KOPT-K1 (cell line): ENCODE results near the gene STRADB.
"Not testable (repeated sequence)": the region's sequence is repeated elsewhere in the genome, so short reads cannot be mapped to it uniquely, and the experiment has no call there.

Source experiments
- H3K27ac ChIP-seq: fragments of 200-600 bp; sonication (generic); 2 replicates; pipeline ENCODE4 v1.5.1; 2016; ENCODE audit warnings: antibody characterized with exemption, mild to moderate bottlenecking, low read depth, low read length; ENCODE audit not compliant: poor library complexity, severe bottlenecking
- H3K36me3 ChIP-seq: fragments of 200-600 bp; sonication (generic); 2 replicates; pipeline ENCODE4 v1.5.1; 2017; ENCODE audit warnings: antibody characterized with exemption, mild to moderate bottlenecking, low read length, moderate library complexity; ENCODE audit not compliant: insufficient read depth
- H3K9me3 ChIP-seq: fragments of 200-600 bp; sonication (generic); 2 replicates; pipeline ENCODE4 v1.5.1; 2017; ENCODE audit warnings: antibody characterized with exemption, low read length, mild to moderate bottlenecking; ENCODE audit not compliant: insufficient read depth, poor library complexity, severe bottlenecking

The STRADB gene

DNA sequence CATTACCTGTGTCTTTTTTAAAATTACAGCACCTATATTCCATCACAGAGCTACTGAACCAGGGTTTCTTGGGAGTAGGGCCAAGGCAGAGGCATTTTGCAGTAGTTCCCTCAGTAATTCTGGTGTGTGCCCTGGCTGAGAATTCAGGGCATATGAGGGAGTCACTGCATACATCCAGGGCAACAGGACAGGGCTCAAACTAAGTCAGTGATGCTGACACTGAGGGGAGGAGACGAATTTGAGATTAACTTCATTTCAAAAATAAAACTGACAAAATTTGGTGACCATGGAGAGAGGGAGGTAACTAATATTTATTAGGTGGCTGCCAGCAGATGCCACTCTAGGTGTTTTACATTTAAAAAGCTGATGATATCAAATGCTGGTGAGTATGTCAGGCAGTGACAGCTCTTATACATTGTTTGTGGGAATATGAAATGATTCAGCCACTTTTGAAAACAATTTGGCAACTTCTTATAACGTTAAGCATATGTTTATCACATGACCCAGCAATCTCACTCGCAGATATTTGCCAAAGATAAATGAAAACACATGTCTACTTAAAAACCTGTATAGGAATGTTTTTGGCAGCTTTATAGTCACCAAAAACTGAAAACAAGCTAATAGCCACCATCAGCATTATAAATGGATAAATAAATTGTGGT lies 20.3 kb downstream of the STRADB start:
- H3K9me3 ChIP-seq: no peaks in the 10 kb centered on the region
- H3K27ac ChIP-seq: no peak overlapping the region
- H3K36me3 ChIP-seq: peaks cover 25% of the 10 kb centered on the region; the same call in 1 of the 2 replicates

GRCh38 chr2:201472411-201472810 lies 20.9 kb downstream of the STRADB start:
- Histone ChIP-seq H3K27ac (no peak overlapping the region), H3K36me3 (peaks cover 25% of the 10 kb centered on the region; the same call in 1 of the 2 replicates), H3K9me3 (no peaks in the 10 kb centered on the region)

DNA sequence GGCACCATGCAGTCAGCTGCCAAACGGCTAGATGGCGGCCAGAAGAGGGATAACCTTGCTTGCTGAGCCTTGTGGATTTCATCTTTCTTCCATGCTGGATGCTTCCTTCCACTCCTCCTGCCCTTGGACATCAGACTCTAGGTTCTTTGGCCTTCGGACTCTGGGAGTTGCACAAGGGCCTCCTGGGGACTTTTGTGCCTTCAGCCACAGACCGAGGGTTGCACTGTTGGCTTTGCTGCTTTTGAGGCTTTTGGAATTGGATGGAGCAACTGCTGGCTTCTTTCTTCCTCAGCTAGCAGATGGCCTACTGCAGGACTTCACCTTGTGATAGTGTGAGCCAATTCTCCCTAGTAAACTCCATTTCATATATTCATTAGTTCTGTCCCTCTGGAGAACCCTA lies 31.0 kb downstream of the STRADB start:
- H3K9me3 ChIP-seq: no peaks in the 10 kb centered on the region
- H3K27ac ChIP-seq: no peak overlapping the region
- no peaks in the 10 kb centered on the region; the same call in 1 of the 2 replicates for H3K36me3 ChIP-seq

DNA sequence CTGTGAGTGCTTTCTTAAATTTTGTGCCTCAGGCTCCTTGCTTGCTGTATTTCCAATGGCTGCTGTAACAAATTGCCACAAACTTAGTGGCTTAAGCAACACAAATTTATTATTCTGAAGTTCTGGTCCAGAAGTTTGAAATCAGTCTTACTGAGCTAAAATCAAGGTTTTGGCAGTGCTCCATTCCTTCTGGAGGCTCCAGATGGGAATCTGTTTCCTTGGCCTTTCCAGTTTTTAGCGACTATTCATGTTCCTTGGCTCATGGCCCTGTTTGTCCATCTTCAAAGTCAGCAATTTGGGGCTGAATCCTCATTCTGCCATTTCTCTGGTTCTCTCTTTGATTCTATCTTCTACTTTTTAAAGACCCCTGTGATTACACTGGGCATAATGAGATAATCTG lies 31.8 kb downstream of the STRADB start:
- Histone ChIP-seq H3K27ac (no peak overlapping the region), H3K36me3 (no peaks in the 10 kb centered on the region; the same call in 1 of the 2 replicates), H3K9me3 (no peaks in the 10 kb centered on the region)

DNA sequence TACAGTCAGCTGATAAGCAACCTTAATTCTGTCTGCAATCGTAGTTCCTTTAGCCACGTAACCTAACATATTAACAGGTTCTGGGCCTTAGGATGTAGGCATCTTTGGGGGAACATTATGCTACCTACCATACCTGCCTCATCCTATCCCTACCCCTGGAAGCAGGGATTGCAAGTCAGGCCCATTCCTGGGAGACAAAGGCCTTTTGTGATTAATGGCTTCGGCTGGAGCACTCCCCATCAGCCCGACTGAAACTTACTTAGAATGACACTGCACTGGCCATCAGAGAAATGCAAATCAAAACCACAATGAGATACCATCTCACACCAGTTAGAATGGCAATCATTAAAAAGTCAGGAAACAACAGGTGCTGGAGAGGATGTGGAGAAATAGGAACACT lies 32.2 kb downstream of the STRADB start:
- H3K27ac ChIP-seq, H3K36me3 ChIP-seq, H3K9me3 ChIP-seq: not testable (repeated sequence)

DNA sequence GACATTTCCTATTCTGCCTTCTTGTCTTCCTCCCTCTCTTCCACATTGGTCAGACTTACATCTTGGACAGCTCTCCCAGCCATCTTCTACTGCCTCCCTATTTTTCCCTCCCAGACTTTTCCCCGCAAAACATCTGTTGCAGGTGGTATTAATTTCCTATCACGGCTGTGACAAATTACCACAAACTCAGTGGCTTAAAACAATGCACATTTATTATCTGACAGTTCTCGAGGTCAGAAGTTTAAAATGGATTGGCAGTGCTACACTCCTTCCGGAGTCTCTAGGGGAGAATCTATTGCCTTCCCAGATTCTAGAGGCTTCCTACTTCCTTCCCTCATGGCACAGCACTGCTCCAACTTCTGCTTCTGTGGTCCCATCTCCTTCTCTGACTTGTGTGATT lies 33.3 kb downstream of the STRADB start:
- Histone ChIP-seq H3K9me3 (no peaks in the 10 kb centered on the region), H3K36me3 (no peaks in the 10 kb centered on the region), H3K27ac (no peak overlapping the region)

DNA sequence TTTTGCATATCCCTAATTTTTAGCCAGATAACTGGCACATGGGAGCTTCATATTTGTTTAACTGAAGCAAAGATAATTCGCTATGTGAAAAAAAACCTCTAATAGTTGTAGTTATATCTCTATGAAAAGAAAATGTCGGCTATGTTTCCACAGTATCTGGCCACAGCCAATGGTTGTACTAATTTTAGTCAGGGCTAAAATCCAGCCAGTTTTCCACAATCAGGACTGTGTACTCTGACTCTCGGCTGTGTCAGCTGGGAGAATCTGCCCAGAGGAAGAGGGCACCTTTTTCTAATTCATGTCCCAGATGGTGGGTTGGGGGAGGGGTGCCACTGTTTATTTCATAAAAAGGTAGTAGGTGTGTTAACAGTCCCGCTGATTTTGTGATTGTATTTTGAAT lies 38.8 kb downstream of the STRADB start:
- no peaks in the 10 kb centered on the region for H3K9me3 ChIP-seq
- no peak overlapping the region for H3K27ac ChIP-seq
- H3K36me3 ChIP-seq: no peaks in the 10 kb centered on the region

DNA sequence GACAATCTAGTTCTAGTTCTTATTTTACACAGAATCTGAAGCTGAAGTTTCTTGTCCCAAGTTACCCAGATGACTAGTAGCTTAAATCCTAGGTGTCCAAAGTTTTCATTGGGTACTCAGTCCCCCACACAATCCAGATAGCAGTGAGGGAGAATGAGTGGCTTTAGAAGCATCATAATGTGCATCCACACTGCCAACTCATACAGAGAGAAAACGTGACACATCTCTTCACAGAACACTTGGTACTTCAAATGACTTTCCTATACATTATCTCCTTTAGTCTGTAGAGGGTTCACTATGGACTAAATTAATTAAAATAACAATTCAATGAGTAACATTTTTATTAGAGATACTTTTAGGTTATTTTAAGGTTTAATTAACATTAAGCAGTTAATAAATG lies 45.2 kb downstream of the STRADB start:
- H3K9me3 ChIP-seq: peaks cover under 1% of the 10 kb centered on the region
- no peak overlapping the region for H3K27ac ChIP-seq
- no peaks in the 10 kb centered on the region for H3K36me3 ChIP-seq

GRCh38 chr2:201500534-201500933 lies 49.0 kb downstream of the STRADB start:
- no peaks in the 10 kb centered on the region for H3K36me3 ChIP-seq
- H3K9me3 ChIP-seq: peaks cover 30% of the 10 kb centered on the region
- H3K27ac ChIP-seq: no peak overlapping the region

- H3K36me3 ChIP-seq: no peaks in the 10 kb centered on the region
- H3K9me3 ChIP-seq: peaks cover 30% of the 10 kb centered on the region
- no peak overlapping the region for H3K27ac ChIP-seq
Measured at GRCh38 chr2:201502713-201503112, 51.2 kb downstream of the STRADB start.

DNA sequence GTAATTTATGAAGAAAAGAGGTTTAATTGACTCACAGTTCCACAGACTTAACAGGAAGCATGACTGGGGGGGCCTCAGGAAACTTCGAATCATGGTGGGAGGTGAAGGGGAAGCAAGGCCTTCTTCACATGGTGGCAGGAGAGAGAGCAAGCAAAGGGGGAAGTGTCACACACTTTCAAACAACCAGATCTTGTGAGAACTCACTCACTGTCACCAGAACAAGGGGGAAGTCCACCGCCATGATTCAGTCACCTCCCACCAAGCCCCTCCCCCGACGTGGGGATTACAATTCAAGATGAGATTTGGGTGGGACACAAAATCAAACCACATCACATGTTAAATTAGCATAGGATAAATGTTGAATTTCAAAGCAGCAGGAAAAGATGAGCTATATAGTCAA lies 56.2 kb downstream of the STRADB start:
- H3K9me3 ChIP-seq: peaks cover 23% of the 10 kb centered on the region
- H3K27ac ChIP-seq: no peak overlapping the region
- H3K36me3 ChIP-seq: no peaks in the 10 kb centered on the region

DNA sequence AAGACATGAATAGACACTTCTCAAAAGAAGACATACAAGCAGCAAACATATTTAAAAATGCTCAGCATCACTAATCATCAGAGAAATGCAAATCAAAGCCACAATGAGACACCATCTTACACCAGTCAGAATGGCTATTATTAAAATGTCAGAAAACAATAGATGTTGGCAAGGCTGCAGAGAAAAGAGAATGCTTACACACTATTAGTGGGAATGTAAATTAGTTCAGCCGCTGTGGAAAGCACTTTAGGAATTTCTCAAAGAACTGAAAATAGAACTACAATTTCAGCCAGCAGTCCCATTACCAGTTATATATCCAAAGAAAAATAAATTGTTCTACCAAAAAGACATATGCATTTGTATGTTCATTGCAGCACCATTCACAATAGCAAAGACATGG lies 61.7 kb downstream of the STRADB start:
- Histone ChIP-seq H3K27ac (no peak overlapping the region), H3K36me3 (no peaks in the 10 kb centered on the region), H3K9me3 (no peaks in the 10 kb centered on the region)

GRCh38 chr2:201515573-201516246 lies 64.2 kb downstream of the STRADB start:
- Histone ChIP-seq H3K36me3 (no peaks in the 10 kb centered on the region), H3K9me3 (peaks cover 8% of the 10 kb centered on the region), H3K27ac (no peak overlapping the region)

- H3K27ac ChIP-seq: no peak overlapping the region
- H3K9me3 ChIP-seq: peaks cover 8% of the 10 kb centered on the region
Measured at GRCh38 chr2:201517094-201517493, 65.6 kb downstream of the STRADB start.

DNA sequence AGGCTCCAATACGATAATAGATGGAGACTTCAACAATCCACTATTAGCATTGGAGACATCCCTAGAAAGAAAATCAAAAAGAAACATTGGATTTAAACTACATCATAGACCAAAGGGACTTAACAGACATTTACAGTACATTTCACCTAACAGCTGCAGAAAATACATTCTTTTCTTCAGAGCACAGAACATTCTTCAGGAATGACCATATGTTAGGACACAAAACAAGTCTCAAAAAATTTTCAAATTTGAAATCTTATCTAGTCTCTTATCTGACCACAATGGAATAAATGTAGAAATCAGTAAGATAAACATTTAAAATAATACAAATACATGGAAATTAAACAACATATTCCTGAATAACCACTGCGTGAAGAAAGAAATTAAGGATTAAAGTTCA lies 68.7 kb downstream of the STRADB start:
- Histone ChIP-seq H3K27ac (no peak overlapping the region), H3K36me3 (no peaks in the 10 kb centered on the region), H3K9me3 (peaks cover 26% of the 10 kb centered on the region)

More at GRCh38 chr2:201517094-201517493, 65.6 kb downstream of the STRADB start:
- H3K36me3 ChIP-seq: no peaks in the 10 kb centered on the region

GRCh38 chr2:201522965-201523364 lies 71.4 kb downstream of the STRADB start:
- H3K9me3 ChIP-seq: peaks cover 34% of the 10 kb centered on the region
- no peak overlapping the region for H3K27ac ChIP-seq
- H3K36me3 ChIP-seq: no peaks in the 10 kb centered on the region
